Psoas muscle (tissue), 8 donors: ENCODE data around the gene NKX6-2. TPM values are rescaled to one million over a fixed set of nuclear protein-coding genes. Genes with fewer than 3 reads are reported as not detected.

Experiments
- ATAC-seq, 4 donors: fragments of 200-7000 bp; cut with Tn5 transposase; one replicate each; pipeline ENCODE4 v1.9.1; 2020; ENCODE audit warnings: moderate library complexity in 3 of 4, mild to moderate bottlenecking in 2 of 4
- DNase-seq, 2 donors: peaks; one replicate each; pipeline ENCODE4 v3.0.0-alpha.2; 2020
- H3K27ac ChIP-seq: fragments of 200-600 bp; one replicate; pipeline ENCODE4 v1.8.0; 2022
- H3K27me3 ChIP-seq, 3 donors: fragments of 200-600 bp in 1 of 3; one replicate each; pipeline versions ENCODE4 v1.6.1 to v1.8.0; 2013 to 2022; ENCODE audit warnings: low read length in 2 of 3, mild to moderate bottlenecking in 2 of 3, moderate library complexity in 1 of 3; ENCODE audit not compliant: insufficient read depth in 3 of 3
- H3K36me3 ChIP-seq, 2 donors: fragments of 200-600 bp in 1 of 2; one replicate each; pipeline versions ENCODE4 v1.6.1 to v1.8.0; 2013 to 2022; ENCODE audit warnings: low read depth in 1 of 2, mild to moderate bottlenecking in 1 of 2, moderate library complexity in 1 of 2; ENCODE audit not compliant: insufficient read depth in 1 of 2
- H3K4me1 ChIP-seq: fragments of 200-600 bp; one replicate; pipeline ENCODE4 v1.8.0; 2022
- H3K4me3 ChIP-seq: fragments of 200-600 bp; one replicate; pipeline ENCODE4 v1.8.0; 2022; ENCODE audit warnings: mild to moderate bottlenecking
- H3K9me3 ChIP-seq: fragments of 200-600 bp; one replicate; pipeline ENCODE4 v1.8.0; 2022
- CTCF ChIP-seq: fragments of 200-600 bp; IDR thresholded peaks from one replicate; pipeline ENCODE4 v1.8.0; 2022; ENCODE audit warnings: antibody characterized with exemption
- WGBS, 3 donors: extraction: QIAGEN DNeasy Blood & Tissue Kit; methylation state at CpG; one replicate each; pipeline versions ENCODE4 v1.1.6 to v1.1.7; 2013; 5-methylcytosine and 5-hydroxymethylcytosine counted together
- intact Hi-C, 2 donors: fragments of 100-400 bp; cut with DNase I; formaldehyde crosslinking; loops; one replicate each; pipeline versions ENCODE4 v1.11.0 to v1.14.2; 2022
- polyA plus RNA-seq, 3 donors: library from polyadenylated mRNA; stranded (reverse); fragments of 200-250 nt; gene quantifications; one replicate each; pipeline ENCODE4 v1.2.3, GENCODE V29; 2013
- total RNA-seq, 4 donors: library from RNA; stranded (reverse); fragmentation: NEBNext Ultra II Directional in 2 of 4; extraction: Animal tissue kit (Norgen Biotek cat#: 25700) in 2 of 4; gene quantifications; one replicate each; pipeline versions ENCODE4 v1.2.1 to v1.2.4, GENCODE V29; 2021 to 2023
- donor health status: healthy with polysubstance abuse.
- donor health status: DM: no; HTN: no; CAD: no; lungs with moderate emphysema.
- donor health status: Bipolar disorder and iron deficiency.
- donor health status: healthy.
- donor health status: DM: yes; HTN: yes; CAD: no.
- donor health status: DM: no; HTN: no; CAD: no.
- donor health status: DM: no; HTN: no; CAD: no.
- donor health status: DM: yes; HTN: yes; CAD: no.

NKX6-2 gene
- total and polyA plus RNA-seq, 7 donors: not detected

- H3K36me3 ChIP-seq: peaks cover 0 to 5% of the 10 kb centered on the region in 2 donors
- H3K4me3 ChIP-seq: no peak overlapping the region
- no peak overlapping the region for H3K27ac ChIP-seq
- WGBS, 3 donors: 92 to 94% (median 92%) methylated on average over 19 of the region's 19 CpGs
- ATAC-seq: no peak
- intact Hi-C loops: no loop called here
- no peak for DNase-seq
- no peaks in the 10 kb centered on the region for H3K9me3 ChIP-seq
- no peaks in the 10 kb centered on the region for H3K4me1 ChIP-seq
- TF ChIP-seq CTCF: no peak
- no peaks in the 10 kb centered on the region for H3K27me3 ChIP-seq
These were observed 50.6 kb downstream of the NKX6-2 start for GRCh38 chr10:132735341-132735775.

GRCh38 chr10:132733926-132734325 is 52.0 kb downstream of the NKX6-2 start:
- DNase-seq: no peak
- Histone ChIP-seq H3K9me3 (no peaks in the 10 kb centered on the region), H3K4me3 (no peak overlapping the region), H3K27me3 (no peaks in the 10 kb centered on the region), H3K36me3 (peaks cover 0 to 5% of the 10 kb centered on the region in 2 donors), H3K27ac (no peak overlapping the region), H3K4me1 (no peaks in the 10 kb centered on the region)
- intact Hi-C loops: no loop called here
- ATAC-seq: no peak
- 91 to 93% (median 91%) methylated on average over 19 of the region's 19 CpGs for WGBS, 3 donors
- no peak for TF ChIP-seq CTCF

Other genes with a start within 250 kb of the NKX6-2 start
- gene INPP5A, start 248.4 kb downstream of the NKX6-2 start, total RNA-seq: 10 to 100 TPM; 38.2 to 48.8 (median 42.2) TPM
- gene INPP5A, start 248.4 kb downstream of the NKX6-2 start, polyA plus RNA-seq: 10 to 100 TPM; 15.1 to 44.3 (median 29.5) TPM
- 10 to 100 TPM in 3 of 4 donors, 1 to 10 TPM in 1; 6.5 to 20.4 (median 14.3) TPM for gene CFAP46, start 156.4 kb upstream of the NKX6-2 start, total RNA-seq
- 10 to 100 TPM in 2 of 3 donors, 1 to 10 TPM in 1; 3.9 to 25.4 (median 12.7) TPM for gene CFAP46, start 156.4 kb upstream of the NKX6-2 start, polyA plus RNA-seq